H1 (cell line): ENCODE results near the gene SBF2. TPM values are rescaled to one million over a fixed set of nuclear protein-coding genes. Genes with fewer than 3 reads are reported as not detected.

Experiments
- SRF ChIP-seq: IDR thresholded peaks from 2 replicates; pipeline ENCODE4 v1.6.1; 2011; ENCODE audit warnings: mild to moderate bottlenecking, low read depth, low read length, moderate library complexity
- polyA plus RNA-seq, 7 experiments: library from polyadenylated mRNA; depleted of rRNA in 3 of 7; stranded (reverse) in 5 of 7; unstranded in 2 of 7; fragments of >200 nt in 5 of 7; fragments of 200-250 nt in 2 of 7; gene quantifications; 1 replicate in 5 of 7; 2 replicates in 1 of 7; 4 replicates in 1 of 7; pipeline versions ENCODE4 v1.2.1 to v1.2.3, GENCODE V29; 2011 to 2013; ENCODE audit warnings: missing spikeins in 2 of 7, mixed read lengths in 2 of 7
- total RNA-seq: library from RNA; stranded (reverse); fragmentation: NEBNext Ultra II Directional; extraction: Animal tissue kit (Norgen Biotek cat#: 25700); gene quantifications from 2 replicates; pipeline ENCODE4 v1.2.1, GENCODE V29; 2021

SBF2 gene
- total and polyA plus RNA-seq, 2 of the 8 experiments (the other 6 are each of a cell fraction or from before 2014, with no cell fraction given): 36.7 to 50.5 TPM

DNA sequence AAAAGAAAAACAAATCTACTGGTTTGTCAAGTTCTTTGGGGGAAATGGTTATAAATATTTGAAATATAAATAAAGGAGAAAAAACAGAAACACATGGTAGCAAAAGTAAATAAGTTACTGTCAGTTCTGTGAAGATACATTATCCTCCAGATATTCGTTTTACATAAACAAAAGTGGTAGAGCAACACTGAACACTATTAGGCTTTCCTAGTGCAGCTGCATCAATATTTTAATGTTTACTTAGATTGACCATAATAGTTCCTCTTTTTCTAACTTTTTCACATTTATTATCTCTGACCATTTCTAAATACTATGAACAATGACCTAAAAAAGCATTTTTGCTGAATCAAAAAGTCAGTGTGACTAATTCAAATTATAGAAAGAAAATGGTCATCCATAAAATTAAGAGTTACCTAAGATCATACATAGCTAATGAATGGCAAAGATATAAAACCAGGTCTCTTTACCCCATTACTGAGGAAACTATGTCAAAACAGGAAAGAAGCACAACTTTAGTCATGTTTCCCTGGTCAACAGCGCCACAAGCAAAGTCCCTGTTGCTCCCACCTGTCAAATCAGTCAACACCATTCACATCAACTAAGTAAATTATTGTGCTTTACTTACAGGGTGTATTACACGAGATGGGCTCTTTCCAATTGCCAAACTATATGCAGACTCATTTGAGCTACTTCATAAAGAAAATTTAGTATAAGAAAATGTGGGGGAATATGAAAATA, 38.5 kb downstream of the SBF2 start (continued):
- TF ChIP-seq SRF: no peak
- TF ChIP-seq, all 59 proteins: peak for 0
